Measurements from ENCODE around the gene RBM26. TPM values are rescaled to one million over a fixed set of nuclear protein-coding genes. Genes with fewer than 3 reads are reported as not detected.

Gene RBM26
- total RNA-seq, 4 donors from 2014 or later: 23.4 to 78.5 (median 34.2) TPM

GRCh38 chr13:79270859-79271258 is 135.2 kb downstream of the RBM26 start:
- no peak for DNase-seq (ENCODE audit: low spot score in 2 of 2)
- no peak overlapping the region for H3K27ac ChIP-seq
- WGBS: 76% methylated on average over 3 of the region's 3 CpGs
- no peaks in the 10 kb centered on the region for H3K9me3 ChIP-seq
- no peaks in the 10 kb centered on the region for H3K4me1 ChIP-seq
- H3K36me3 ChIP-seq: no peaks in the 10 kb centered on the region
- no peak overlapping the region for H3K4me3 ChIP-seq
- TF ChIP-seq POLR2A (IDR thresholded peaks at IDR 0.05) (no peak), EP300 (IDR thresholded peaks at IDR 0.05) (no peak), POLR2AphosphoS5 (IDR thresholded peaks at IDR 0.05) (no peak), CTCF (IDR thresholded peaks at IDR 0.05) (no peak)
- H3K27me3 ChIP-seq: no peaks in the 10 kb centered on the region

Other genes with a start within 250 kb of the RBM26 start
- 100 to 1,000 TPM in 1 of 4 donors, 10 to 100 TPM in 3; 72.2 to 103 (median 86.2) TPM for gene NDFIP2, start 74.9 kb upstream of the RBM26 start, total RNA-seq